HL-60 (cell line): ENCODE results near the gene MON2.

Experiments used
- DNase-seq, 2 experiments: peaks; one replicate each; pipeline ENCODE4 v3.0.0-alpha.2; 2010 to 2020; ENCODE audit warnings: low read depth in 1 of 2, low spot score in 1 of 2
- H3K27ac ChIP-seq: fragments of 250-450 bp; sonication (Bioruptor Pico); replicated peaks from 2 replicates; pipeline ENCODE4 v1.5.1; 2020; ENCODE audit warnings: mild to moderate bottlenecking, moderate library complexity
- H3K27me3 ChIP-seq: fragments of 250-450 bp; sonication (Bioruptor Pico); 2 replicates; pipeline ENCODE4 v1.5.1; 2021; ENCODE audit warnings: mild to moderate bottlenecking, moderate library complexity; ENCODE audit not compliant: insufficient read depth, poor library complexity, severe bottlenecking
- H3K4me3 ChIP-seq: replicated peaks from 2 replicates; pipeline ENCODE4 v1.5.1; 2011; ENCODE audit warnings: mild to moderate bottlenecking, control low read depth, low read length; ENCODE audit not compliant: insufficient read depth
- CTCF ChIP-seq: IDR thresholded peaks from one replicate; pipeline ENCODE4 v1.5.1; 2011; ENCODE audit warnings: low read length, control low read depth, inconsistent platforms; ENCODE audit not compliant: insufficient read depth
- GABPA ChIP-seq: IDR thresholded peaks from 2 replicates; pipeline ENCODE4 v1.6.1; 2012; ENCODE audit warnings: low read depth
- POLR2AphosphoS5 ChIP-seq: IDR thresholded peaks from 2 replicates; pipeline ENCODE4 v1.6.1; 2012; ENCODE audit warnings: low read depth
- REST ChIP-seq: IDR thresholded peaks from 2 replicates; pipeline ENCODE4 v1.6.1; 2012; ENCODE audit warnings: low read depth; ENCODE audit not compliant: insufficient replicate concordance
- SPI1 ChIP-seq: IDR thresholded peaks from 2 replicates; pipeline ENCODE4 v1.6.1; 2012; ENCODE audit warnings: low read depth, mild to moderate bottlenecking, borderline replicate concordance

Gene MON2

GRCh38 chr12:62601765-62602164, 135.1 kb downstream of the MON2 start:
- Histone ChIP-seq H3K27ac (peak overlapping the region; percentile 100), H3K27me3 (no peaks in the 10 kb centered on the region), H3K4me3 (peak overlapping the region; percentile 78)
- no peak for DNase-seq
- no peak for TF ChIP-seq CTCF
- TF ChIP-seq SPI1, result no peak
- TF ChIP-seq POLR2AphosphoS5, result no peak
- TF ChIP-seq GABPA, result no peak
- TF ChIP-seq REST, result no peak

GRCh38 chr12:62602255-62603060, 135.8 kb downstream of the MON2 start:
- TF ChIP-seq SPI1, result peak; percentile 93
- TF ChIP-seq POLR2AphosphoS5, result no peak; the same call in none of the 2 replicates
- Histone ChIP-seq H3K27me3 (no peaks in the 10 kb centered on the region), H3K4me3 (peak overlapping the region; percentile 78)

GRCh38 chr12:62603061-62603810, 136.6 kb downstream of the MON2 start:
- peak; percentile 66 for TF ChIP-seq POLR2AphosphoS5
- no peak for TF ChIP-seq SPI1
- no peak for TF ChIP-seq REST
- no peak for TF ChIP-seq GABPA
- TF ChIP-seq CTCF, result peak; percentile 18
- H3K27ac ChIP-seq, result peak overlapping the region; percentile 100
- DNase-seq, result peak; percentile 55 to 87
- H3K4me3 ChIP-seq, result peak overlapping the region; percentile 78
- no peaks in the 10 kb centered on the region for H3K27me3 ChIP-seq

More at GRCh38 chr12:62602255-62603060, 135.8 kb downstream of the MON2 start:
- H3K27ac ChIP-seq, result peak overlapping the region; percentile 100
- peak; percentile 75 to 96 for DNase-seq

GRCh38 chr12:62603811-62604098, 137.1 kb downstream of the MON2 start:
- peak overlapping the region; percentile 78 for H3K4me3 ChIP-seq
- no peak for DNase-seq
- H3K27me3 ChIP-seq, result no peaks in the 10 kb centered on the region
- no peak for TF ChIP-seq SPI1
- TF ChIP-seq POLR2AphosphoS5, result no peak
- no peak for TF ChIP-seq CTCF
- no peak for TF ChIP-seq GABPA
- TF ChIP-seq REST, result no peak
- peak overlapping the region; percentile 100 for H3K27ac ChIP-seq
